Measurements from ENCODE around the gene RAI1. TPM values are rescaled to one million over a fixed set of nuclear protein-coding genes. Genes with fewer than 3 reads are reported as not detected.

RAI1 gene
- total RNA-seq, 1 experiment from 2014 or later, result 8.8 TPM

GRCh38 chr17:17844079-17844478 is 162.8 kb downstream of the RAI1 start:
- DNase-seq (ENCODE audit: low spot score), result no peak

- no peak for DNase-seq (ENCODE audit: low spot score)
Measured at GRCh38 chr17:17844500-17844899, 163.2 kb downstream of the RAI1 start.

- DNase-seq (ENCODE audit: low spot score), result no peak
Measured at GRCh38 chr17:17845046-17845775, 164.0 kb downstream of the RAI1 start.

GRCh38 chr17:17846003-17846402 is 164.7 kb downstream of the RAI1 start:
- no peak for DNase-seq (ENCODE audit: low spot score)

- DNase-seq (ENCODE audit: low spot score), result no peak
Measured at GRCh38 chr17:17846645-17847044, 165.4 kb downstream of the RAI1 start.

GRCh38 chr17:17847118-17847689 is 165.9 kb downstream of the RAI1 start:
- no peak for DNase-seq (ENCODE audit: low spot score)

- DNase-seq (ENCODE audit: low spot score), result no peak
Measured at GRCh38 chr17:17847726-17848125, 166.5 kb downstream of the RAI1 start.

GRCh38 chr17:17848311-17849082 is 167.2 kb downstream of the RAI1 start:
- DNase-seq (ENCODE audit: low spot score), result no peak

GRCh38 chr17:17849147-17849820 is 168.0 kb downstream of the RAI1 start:
- DNase-seq (ENCODE audit: low spot score), result peak; percentile 68

- peak; percentile 93 for DNase-seq (ENCODE audit: low spot score)
Measured at GRCh38 chr17:17849845-17850373, 168.7 kb downstream of the RAI1 start.

- DNase-seq (ENCODE audit: low spot score), result no peak
Measured at GRCh38 chr17:17851103-17852002, 170.1 kb downstream of the RAI1 start.

- no peak for DNase-seq (ENCODE audit: low spot score)
Measured at GRCh38 chr17:17852930-17853329, 171.7 kb downstream of the RAI1 start.

- DNase-seq (ENCODE audit: low spot score), result no peak
Measured at GRCh38 chr17:17853811-17854447, 172.7 kb downstream of the RAI1 start.

- DNase-seq (ENCODE audit: low spot score), result no peak
Measured at GRCh38 chr17:17855976-17856375, 174.7 kb downstream of the RAI1 start.

GRCh38 chr17:17856386-17856785 is 175.1 kb downstream of the RAI1 start:
- DNase-seq (ENCODE audit: low spot score), result no peak

- no peak for DNase-seq (ENCODE audit: low spot score)
Measured at GRCh38 chr17:17857496-17857895, 176.2 kb downstream of the RAI1 start.

GRCh38 chr17:17859909-17860765 is 178.9 kb downstream of the RAI1 start:
- peak; percentile 70 for DNase-seq (ENCODE audit: low spot score)

- DNase-seq (ENCODE audit: low spot score), result no peak
Measured at GRCh38 chr17:17860766-17861107, 179.5 kb downstream of the RAI1 start.
